Activated T-cell treated with anti-CD3 and anti-CD28 coated beads, Interleukin-2, amount 50 U/mL, for 72 hours (primary cell): ENCODE measurements around the gene TP53RK. TPM values are rescaled to one million over a fixed set of nuclear protein-coding genes. Genes with fewer than 3 reads are reported as not detected.
A peak's percentile ranks its signal among the peaks of the same experiment; 100 is the strongest.

Source experiments
- ATAC-seq, 2 donors: fragments of 150-1000 bp; cut with Tn5 transposase; replicated peaks in 1 of 2; 2 replicates each; pipeline ENCODE4 v1.10.0; 2021; ENCODE audit warnings: moderate library complexity in 2 of 2, mild to moderate bottlenecking in 1 of 2
- DNase-seq, 2 donors: peaks; one replicate each; pipeline ENCODE4 v3.0.0; 2021 to 2022; ENCODE audit warnings: mixed read lengths in 1 of 2
- H3K27ac Mint-ChIP-seq: one replicate; pipeline ENCODE4 v1.8.0; 2022; ENCODE audit warnings: mild to moderate bottlenecking, moderate library complexity, mixed read lengths
- H3K27me3 Mint-ChIP-seq: one replicate; pipeline ENCODE4 v1.8.0; 2022; ENCODE audit warnings: low read depth, mixed read lengths
- H3K36me3 Mint-ChIP-seq, 2 donors: one replicate each; pipeline ENCODE4 v1.8.0; 2022; ENCODE audit warnings: mixed read lengths in 2 of 2, mild to moderate bottlenecking in 1 of 2; ENCODE audit not compliant: insufficient read depth in 2 of 2
- H3K4me1 Mint-ChIP-seq: one replicate; pipeline ENCODE4 v1.8.0; 2022; ENCODE audit warnings: low read depth, mixed read lengths
- H3K4me3 Mint-ChIP-seq, 2 donors: one replicate each; pipeline ENCODE4 v1.8.0; 2022; ENCODE audit warnings: mild to moderate bottlenecking in 2 of 2, mixed read lengths in 2 of 2, moderate library complexity in 2 of 2
- H3K9me3 Mint-ChIP-seq, 2 donors: one replicate each; pipeline ENCODE4 v1.8.0; 2022; ENCODE audit warnings: mixed read lengths in 2 of 2
- total RNA-seq, 2 donors: library from RNA; stranded (reverse); gene quantifications; one replicate each; pipeline ENCODE4 v1.2.3, GENCODE V29; 2022

Gene TP53RK
- total RNA-seq, 2 donors from 2014 or later, result 15.6 to 16.7 TPM

DNA sequence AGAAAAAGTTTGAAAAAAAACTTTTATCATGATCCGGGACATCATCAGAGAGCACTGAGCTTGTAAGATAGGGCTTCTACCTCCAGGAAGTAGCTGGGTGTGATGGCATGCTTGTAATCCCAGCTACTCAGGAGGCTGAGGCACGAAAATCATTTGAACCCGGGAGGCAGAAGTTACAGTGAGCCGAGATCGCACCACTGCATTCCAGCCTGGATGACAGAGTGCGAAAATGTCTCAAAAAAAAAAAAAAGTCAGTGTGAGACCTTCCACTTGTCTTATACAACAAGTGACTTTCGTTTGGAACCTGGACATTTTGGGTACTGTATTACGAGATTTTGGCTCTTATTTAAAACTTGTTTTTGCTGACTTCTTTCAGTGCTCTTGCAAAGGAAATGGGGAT is 32.1 kb downstream of the TP53RK start:
- Mint-ChIP-seq H3K9me3 (peaks cover 0 to 1% of the 10 kb centered on the region in 2 donors), H3K27me3 (peaks cover 11% of the 10 kb centered on the region), H3K4me1 (no peaks in the 10 kb centered on the region), H3K27ac (no peak overlapping the region), H3K36me3 (no peaks in the 10 kb centered on the region), H3K4me3 (no peak overlapping the region)
- ATAC-seq (no peak), DNase-seq (no peak)

GRCh38 chr20:46652699-46653098 is 36.5 kb downstream of the TP53RK start:
- ATAC-seq, result no peak
- H3K9me3 Mint-ChIP-seq, result no peaks in the 10 kb centered on the region
- H3K4me1 Mint-ChIP-seq, result peaks cover 6% of the 10 kb centered on the region
- H3K36me3 Mint-ChIP-seq, result peaks cover 2 to 3% of the 10 kb centered on the region in 2 donors
- DNase-seq, result no peak
- H3K4me3 Mint-ChIP-seq, result no peak overlapping the region
- H3K27ac Mint-ChIP-seq, result no peak overlapping the region
- peaks cover 40% of the 10 kb centered on the region for H3K27me3 Mint-ChIP-seq

DNA sequence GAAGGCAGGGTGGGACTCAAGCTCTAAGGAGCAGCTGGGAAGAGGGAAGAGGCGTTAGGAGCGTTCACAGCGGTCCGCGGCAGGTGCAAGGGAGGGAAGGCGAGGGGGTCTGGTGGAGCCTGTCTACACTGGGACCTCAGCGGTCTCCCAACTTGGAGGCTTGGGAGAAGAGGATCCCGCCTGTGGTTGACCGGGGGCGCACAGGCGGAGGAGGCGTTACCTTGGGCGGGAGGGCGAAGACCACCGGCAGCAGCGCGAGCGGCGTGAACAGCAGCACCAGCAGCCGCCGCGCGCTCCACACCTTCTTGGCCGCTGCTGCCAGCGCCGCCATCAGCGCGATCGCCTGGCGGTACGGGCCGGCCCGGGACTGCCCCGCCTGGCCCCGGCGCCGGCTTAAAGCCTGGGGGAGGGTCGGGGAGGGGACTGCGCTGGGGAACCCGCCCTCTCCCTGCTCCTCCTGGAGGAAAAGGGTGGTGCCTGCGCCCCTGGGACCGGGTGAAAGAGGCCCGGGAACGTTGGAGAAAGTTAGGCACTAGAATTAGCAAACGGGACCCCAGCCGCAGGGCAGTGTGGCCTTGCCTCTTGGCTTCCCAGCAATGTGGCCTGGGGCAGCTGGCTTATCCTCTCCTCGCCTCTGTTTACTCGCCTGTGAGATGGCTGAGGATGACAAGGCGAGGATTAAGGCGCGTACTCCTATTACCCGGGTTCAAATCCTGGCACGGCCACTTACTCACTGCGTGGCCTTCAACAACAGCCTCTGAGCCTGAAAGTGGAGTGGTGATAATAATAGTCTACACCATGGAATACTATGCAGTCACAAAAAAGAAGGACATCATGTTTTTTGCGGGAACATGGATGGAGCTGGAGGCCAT is 37.9 kb downstream of the TP53RK start, which contains the start of gene SLC13A3:
TSS of gene SLC13A3 (minus strand) at position 369 of the 872 bp plus-strand sequence. CDS start at position 331, 38 bp downstream.
- Mint-ChIP-seq H3K27me3 (peaks cover 40% of the 10 kb centered on the region), H3K36me3 (peaks cover 2 to 3% of the 10 kb centered on the region in 2 donors), H3K9me3 (no peaks in the 10 kb centered on the region), H3K27ac (no peak within 1 kb of the TSS), H3K4me1 (peaks cover 6% of the 10 kb centered on the region), H3K4me3 (peak within 1 kb of the TSS in 1 of 2 donors; percentile 46)
- DNase-seq, result no peak
- no peak for ATAC-seq

DNA sequence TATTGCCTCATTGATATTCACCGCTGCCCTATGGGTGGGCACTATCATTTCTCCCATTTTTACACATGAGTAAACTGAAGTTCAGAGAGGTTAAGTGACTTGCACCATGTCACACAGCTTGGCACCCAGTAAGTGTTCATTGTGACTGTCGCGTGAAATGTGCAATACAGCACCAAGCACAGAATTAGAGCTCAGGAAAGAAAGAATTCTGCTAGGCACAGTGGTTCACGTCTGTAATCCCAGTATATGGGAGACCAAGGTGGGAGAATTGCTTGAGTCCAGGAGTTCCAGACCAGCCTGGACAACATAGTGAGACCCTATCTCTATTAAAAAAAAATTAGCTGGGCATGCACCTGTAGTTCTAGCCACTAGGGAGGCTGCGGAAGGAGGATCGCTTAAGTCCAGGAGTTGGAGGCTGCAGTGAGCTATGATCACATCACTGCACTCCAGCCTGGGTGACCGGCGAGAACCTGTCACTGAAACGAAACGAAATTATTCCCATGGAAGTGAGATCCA is 38.6 kb downstream of the TP53RK start:
- ATAC-seq (no peak), DNase-seq (no peak)
- Mint-ChIP-seq H3K27ac (no peak overlapping the region), H3K4me1 (peaks cover 6% of the 10 kb centered on the region), H3K36me3 (peaks cover 2 to 3% of the 10 kb centered on the region in 2 donors), H3K27me3 (peaks cover 40% of the 10 kb centered on the region), H3K4me3 (peak overlapping the region in 1 of 2 donors; percentile 46), H3K9me3 (no peaks in the 10 kb centered on the region)

DNA sequence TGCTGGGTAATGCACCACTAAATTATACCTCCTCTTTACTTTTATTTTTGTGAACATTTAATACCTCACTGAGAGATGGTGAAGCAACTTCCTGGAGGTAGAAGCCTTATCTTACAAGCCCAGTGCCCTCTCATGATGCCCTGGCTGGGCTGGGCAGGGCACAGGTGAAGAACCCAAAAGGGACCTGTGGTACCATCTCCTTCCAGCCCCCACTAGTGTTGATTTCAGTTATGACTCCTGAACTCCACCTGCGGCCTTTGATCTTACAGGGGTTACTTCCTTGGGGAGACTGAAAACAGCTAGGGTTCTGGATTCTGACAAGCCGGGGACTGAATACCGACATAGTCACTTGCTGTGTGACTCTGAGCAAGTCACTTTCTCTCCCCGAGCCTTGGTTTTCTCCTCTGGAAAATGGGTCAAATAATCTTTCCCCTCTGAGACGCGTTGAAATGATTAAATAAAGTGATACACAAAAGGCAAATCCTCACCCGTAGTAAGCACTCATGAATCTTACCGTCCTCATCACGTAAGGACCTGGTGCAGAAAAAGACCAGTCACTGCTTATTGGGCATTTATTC is 39.2 kb downstream of the TP53RK start:
- ATAC-seq, result no peak
- no peak for DNase-seq
- peaks cover 40% of the 10 kb centered on the region for H3K27me3 Mint-ChIP-seq
- peaks cover 2 to 3% of the 10 kb centered on the region in 2 donors for H3K36me3 Mint-ChIP-seq
- no peak overlapping the region for H3K27ac Mint-ChIP-seq
- H3K9me3 Mint-ChIP-seq, result no peaks in the 10 kb centered on the region
- no peak overlapping the region for H3K4me3 Mint-ChIP-seq
- peaks cover 6% of the 10 kb centered on the region for H3K4me1 Mint-ChIP-seq

- Mint-ChIP-seq H3K4me3 (no peak overlapping the region), H3K27ac (no peak overlapping the region), H3K27me3 (peaks cover 40% of the 10 kb centered on the region)
These were observed 39.6 kb downstream of the TP53RK start for GRCh38 chr20:46649650-46649949.

GRCh38 chr20:46648903-46649649 is 40.2 kb downstream of the TP53RK start:
- H3K36me3 Mint-ChIP-seq, result peaks cover 2 to 3% of the 10 kb centered on the region in 2 donors
- peaks cover 40% of the 10 kb centered on the region for H3K27me3 Mint-ChIP-seq
- peaks cover 6% of the 10 kb centered on the region for H3K4me1 Mint-ChIP-seq
- ATAC-seq, result no peak
- H3K4me3 Mint-ChIP-seq, result no peak overlapping the region
- H3K9me3 Mint-ChIP-seq, result no peaks in the 10 kb centered on the region
- DNase-seq, result no peak
- H3K27ac Mint-ChIP-seq, result no peak overlapping the region

More at GRCh38 chr20:46649650-46649949, 39.6 kb downstream of the TP53RK start:
- H3K36me3 Mint-ChIP-seq, result peaks cover 2 to 3% of the 10 kb centered on the region in 2 donors
- ATAC-seq, result no peak
- no peaks in the 10 kb centered on the region for H3K9me3 Mint-ChIP-seq
- DNase-seq, result no peak
- H3K4me1 Mint-ChIP-seq, result peaks cover 6% of the 10 kb centered on the region

DNA sequence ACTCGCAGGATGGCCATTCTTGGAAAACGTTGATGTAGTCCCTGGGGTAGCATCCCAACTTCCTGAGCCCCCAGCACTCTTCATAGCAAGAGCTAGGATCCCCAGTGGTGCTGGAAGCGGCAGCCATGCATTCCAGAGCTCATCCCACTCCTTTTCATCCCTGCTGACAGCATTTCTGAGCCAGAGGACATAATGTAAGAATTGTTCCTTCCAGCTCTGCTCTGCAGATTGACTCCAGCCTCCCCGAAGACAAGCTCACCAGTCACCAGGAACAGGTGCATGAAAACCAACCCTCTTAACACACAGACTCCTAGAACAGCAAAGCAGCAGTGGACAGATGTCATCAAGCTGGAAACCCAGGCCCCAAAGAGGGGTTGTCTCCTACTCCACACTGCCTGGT is 41.8 kb downstream of the TP53RK start:
- no peaks in the 10 kb centered on the region for H3K9me3 Mint-ChIP-seq
- H3K27me3 Mint-ChIP-seq, result peaks cover 30% of the 10 kb centered on the region
- H3K27ac Mint-ChIP-seq, result no peak overlapping the region
- H3K36me3 Mint-ChIP-seq, result peaks cover 2 to 3% of the 10 kb centered on the region in 2 donors
- DNase-seq (no peak), ATAC-seq (no peak)
- H3K4me3 Mint-ChIP-seq, result no peak overlapping the region
- peaks cover 6% of the 10 kb centered on the region for H3K4me1 Mint-ChIP-seq

DNA sequence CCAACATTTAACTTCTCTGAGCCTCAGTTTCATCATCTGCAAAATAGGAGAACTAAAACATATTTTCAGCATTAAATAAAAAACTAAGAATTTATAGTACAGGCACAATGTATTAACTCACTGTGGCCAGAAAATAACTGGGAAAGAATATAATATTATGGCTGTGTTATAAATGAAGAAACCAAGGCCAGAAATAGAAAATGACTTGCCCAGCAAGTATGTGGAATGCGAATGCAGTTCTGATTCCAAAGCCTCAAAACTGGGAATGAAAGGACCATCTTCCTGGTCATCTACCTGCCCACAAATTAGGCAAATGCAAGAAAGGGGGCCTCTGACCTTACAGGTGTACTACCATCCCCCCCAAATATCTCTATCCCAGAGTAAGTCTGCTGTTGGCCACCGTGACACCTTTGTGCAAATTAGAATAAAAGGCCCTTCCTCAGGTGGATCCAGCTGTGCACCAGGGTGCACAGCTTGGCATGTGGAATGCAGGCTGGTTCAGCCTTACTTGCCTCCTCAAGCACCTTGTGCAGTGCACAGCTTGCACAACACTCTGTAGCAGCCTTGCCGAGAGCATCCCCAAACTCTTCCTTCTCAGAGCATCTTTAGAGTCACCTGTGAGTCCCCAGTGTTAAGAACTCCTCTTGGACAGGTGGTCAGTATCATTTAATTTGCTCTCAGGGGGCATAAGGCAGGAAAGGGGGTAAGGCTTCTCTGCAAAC is 42.4 kb downstream of the TP53RK start:
- no peak for ATAC-seq
- peaks cover 26% of the 10 kb centered on the region for H3K27me3 Mint-ChIP-seq

GRCh38 chr20:46646122-46646521 is 43.1 kb downstream of the TP53RK start:
- no peak for DNase-seq
- ATAC-seq, result no peak
- Mint-ChIP-seq H3K4me1 (peaks cover 6% of the 10 kb centered on the region), H3K4me3 (no peak overlapping the region), H3K27me3 (peaks cover 21% of the 10 kb centered on the region), H3K27ac (no peak overlapping the region), H3K36me3 (peaks cover 2 to 3% of the 10 kb centered on the region in 2 donors), H3K9me3 (no peaks in the 10 kb centered on the region)

More for the DNA sequence above, 42.4 kb downstream of the TP53RK start:
- Mint-ChIP-seq H3K36me3 (peaks cover 2 to 3% of the 10 kb centered on the region in 2 donors), H3K27ac (no peak overlapping the region), H3K4me3 (no peak overlapping the region), H3K4me1 (peaks cover 6% of the 10 kb centered on the region), H3K9me3 (no peaks in the 10 kb centered on the region)
- no peak for DNase-seq

DNA sequence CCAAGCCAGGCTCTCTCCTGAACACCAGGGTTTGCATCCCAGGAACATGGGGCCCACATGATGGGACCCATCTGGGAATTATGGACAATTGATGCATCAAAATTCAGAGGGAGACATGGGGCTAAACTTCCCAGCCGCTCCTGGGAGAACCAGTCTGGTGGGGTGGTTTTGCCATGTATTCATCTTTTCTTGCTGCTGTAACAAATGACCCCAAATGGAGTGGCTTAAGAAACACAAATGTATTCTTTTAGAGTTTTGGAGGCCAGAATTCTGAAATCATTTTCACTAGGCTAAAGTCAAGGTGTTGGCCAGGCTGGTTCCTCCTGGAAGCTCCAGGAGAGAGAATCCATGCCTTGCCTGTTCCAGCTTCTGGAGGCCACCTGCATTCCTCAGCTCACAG is 44.5 kb downstream of the TP53RK start:
- H3K27ac Mint-ChIP-seq, result no peak overlapping the region
- H3K9me3 Mint-ChIP-seq, result no peaks in the 10 kb centered on the region
- peaks cover 7% of the 10 kb centered on the region for H3K27me3 Mint-ChIP-seq
- no peaks in the 10 kb centered on the region for H3K36me3 Mint-ChIP-seq
- H3K4me3 Mint-ChIP-seq, result no peak overlapping the region
- DNase-seq (no peak), ATAC-seq (no peak)
- no peaks in the 10 kb centered on the region for H3K4me1 Mint-ChIP-seq

DNA sequence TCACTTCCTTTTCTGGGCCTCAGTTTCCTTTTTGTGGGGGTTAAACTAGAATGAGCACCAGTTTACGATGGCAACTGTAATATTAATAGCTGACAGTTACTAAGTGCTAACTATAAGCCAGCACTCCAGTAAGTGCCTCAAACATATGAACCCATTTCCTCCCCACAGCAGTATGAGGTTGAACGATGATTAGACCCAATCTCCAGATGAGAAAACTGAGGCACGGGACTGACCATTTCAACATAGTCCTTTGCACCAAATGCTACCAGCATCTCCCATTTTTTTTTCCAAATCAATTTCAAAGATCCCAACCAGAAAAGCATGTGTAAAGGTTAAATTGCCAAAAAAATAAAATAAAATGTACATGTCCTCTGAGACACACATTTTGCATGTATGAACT is 45.1 kb downstream of the TP53RK start:
- Mint-ChIP-seq H3K4me3 (no peak overlapping the region), H3K27me3 (peaks cover 1% of the 10 kb centered on the region), H3K36me3 (no peaks in the 10 kb centered on the region), H3K27ac (no peak overlapping the region), H3K9me3 (no peaks in the 10 kb centered on the region), H3K4me1 (no peaks in the 10 kb centered on the region)
- DNase-seq (no peak), ATAC-seq (no peak)
